ENCODE data around the gene LDLRAD1.
"Not testable (repeated sequence)": the region's sequence is repeated elsewhere in the genome, so short reads cannot be mapped to it uniquely, and the experiment has no call there.

Gene LDLRAD1

DNA sequence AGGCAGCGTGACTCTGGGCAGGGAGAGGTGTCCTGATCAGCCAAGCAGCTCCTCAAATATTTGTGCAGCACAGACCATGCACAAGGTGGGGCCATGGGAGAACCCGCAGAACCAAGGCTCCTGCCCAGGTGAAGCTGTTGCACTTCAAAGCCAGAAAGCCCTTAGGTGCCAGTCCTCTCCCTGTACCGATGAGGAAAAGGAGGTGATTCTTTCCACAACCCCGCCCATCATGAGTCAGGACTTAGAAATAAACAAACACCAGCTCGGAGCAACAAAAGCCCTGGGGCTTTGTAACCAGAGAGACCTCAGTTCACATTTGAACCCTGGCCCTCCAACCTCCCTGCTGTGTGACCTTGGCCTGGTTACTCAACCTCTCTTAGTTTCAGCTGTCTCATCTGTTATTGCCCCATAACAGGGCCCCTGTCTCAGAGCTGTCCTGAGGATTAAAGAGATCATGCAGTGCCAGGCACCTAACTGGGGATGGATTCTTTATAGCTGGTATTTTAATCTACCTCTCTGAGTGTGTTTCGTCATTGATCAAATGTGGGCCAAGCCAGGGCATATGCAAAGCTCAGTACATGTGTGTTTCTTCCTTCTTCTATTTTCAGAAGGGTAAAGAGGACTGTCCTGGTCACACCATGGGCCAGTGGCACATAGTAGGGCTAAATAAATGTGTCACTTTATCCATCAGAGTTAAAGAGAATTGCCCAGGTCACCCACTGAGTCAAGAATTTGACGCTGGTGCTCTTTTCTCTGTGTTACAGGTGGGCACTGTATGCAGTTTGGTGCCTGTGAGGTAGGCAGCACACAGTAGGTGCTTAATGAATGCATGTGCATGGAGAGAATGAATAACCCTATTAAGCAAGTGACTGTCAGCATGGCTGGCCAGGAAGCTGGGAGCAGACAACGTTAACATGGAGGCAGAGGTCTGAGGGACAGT, 1.4 kb downstream of the LDLRAD1 start:
- no peak for DNase-seq

GRCh38 chr1:54014009-54014629, 3.9 kb downstream of the LDLRAD1 start:
- no peak for DNase-seq

DNA sequence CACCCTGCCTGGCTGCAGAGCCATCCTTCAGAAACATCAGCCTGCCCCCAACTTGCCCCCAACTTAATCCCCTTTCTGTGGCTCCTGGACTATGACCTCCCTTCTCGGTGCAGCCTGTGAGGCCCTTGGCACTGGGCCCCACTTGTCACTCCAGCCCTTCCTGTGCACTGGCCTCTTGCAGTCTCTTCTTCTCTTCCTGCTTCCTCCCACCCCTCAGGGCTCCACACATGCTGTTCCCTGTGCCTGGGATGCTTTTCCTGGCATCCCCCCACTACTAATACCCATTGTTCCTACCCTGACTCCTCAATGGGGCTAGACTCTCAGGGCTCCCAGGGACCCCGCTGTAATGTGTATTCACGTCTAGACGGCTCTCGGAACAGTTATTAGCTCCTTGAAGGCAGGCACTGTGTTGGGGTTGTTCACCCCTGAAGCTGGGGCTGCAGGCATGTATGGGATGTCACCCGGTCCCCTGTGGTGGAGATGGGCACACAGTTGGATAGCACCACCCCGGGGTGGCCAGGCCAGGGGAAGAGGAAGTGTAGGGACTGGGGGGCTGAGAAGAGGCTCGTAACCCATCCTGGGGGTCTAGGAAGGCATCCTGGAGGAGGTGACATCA, 4.5 kb downstream of the LDLRAD1 start:
- DNase-seq = no peak

DNA sequence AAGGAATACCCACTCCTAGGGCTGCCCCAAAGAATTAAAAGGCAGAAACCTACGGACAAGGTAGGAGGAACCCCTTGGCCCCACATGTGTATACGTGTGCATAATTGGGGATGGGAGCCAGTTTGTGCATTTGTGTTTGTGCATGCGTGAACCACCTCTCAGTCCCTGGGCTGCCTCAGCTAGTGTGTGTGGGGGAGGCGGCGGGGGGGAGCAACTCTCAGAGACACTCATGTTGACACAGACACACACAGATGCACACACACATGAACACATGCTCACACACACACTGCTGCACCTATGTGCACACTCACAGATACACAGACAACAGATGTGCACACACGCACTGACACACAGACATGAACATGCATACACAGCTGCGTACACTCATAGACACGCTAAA, 5.1 kb downstream of the LDLRAD1 start:
- DNase-seq = no peak

GRCh38 chr1:54012008-54012325, 6.0 kb downstream of the LDLRAD1 start:
- no peak for DNase-seq

DNA sequence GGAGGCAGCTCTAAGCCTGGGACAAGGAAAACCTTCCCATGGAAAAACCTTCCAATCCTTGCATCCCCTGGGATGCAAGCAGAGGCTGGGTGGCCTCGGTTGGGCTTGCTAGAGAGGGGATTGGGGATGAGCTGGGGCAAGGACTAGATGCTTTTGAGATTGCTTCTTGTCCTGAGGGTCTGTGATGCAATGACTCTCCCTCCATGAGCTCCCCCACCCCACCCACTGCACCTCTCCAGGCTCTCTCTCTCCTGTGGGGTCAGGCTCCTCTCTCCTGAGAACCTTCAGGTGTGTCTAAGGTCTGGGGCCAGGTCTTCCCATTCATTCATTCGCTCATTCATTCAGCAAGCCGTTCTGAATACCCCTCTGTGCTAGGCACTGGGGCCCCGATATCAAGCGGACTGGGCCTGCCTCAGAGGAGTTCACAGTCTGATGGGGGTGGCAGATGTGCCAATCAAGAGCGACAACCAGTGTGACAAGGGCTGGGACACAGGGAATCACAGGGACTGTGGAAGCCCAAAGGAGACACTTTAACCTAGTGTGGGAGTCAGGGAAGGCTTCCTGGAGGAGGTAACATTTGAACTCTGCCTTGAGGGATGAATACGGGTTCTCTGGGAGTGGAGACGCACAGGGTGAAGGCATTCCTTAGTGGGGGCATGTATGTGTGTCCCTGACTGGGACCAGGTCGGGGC, 6.5 kb downstream of the LDLRAD1 start:
- no peak for DNase-seq

DNA sequence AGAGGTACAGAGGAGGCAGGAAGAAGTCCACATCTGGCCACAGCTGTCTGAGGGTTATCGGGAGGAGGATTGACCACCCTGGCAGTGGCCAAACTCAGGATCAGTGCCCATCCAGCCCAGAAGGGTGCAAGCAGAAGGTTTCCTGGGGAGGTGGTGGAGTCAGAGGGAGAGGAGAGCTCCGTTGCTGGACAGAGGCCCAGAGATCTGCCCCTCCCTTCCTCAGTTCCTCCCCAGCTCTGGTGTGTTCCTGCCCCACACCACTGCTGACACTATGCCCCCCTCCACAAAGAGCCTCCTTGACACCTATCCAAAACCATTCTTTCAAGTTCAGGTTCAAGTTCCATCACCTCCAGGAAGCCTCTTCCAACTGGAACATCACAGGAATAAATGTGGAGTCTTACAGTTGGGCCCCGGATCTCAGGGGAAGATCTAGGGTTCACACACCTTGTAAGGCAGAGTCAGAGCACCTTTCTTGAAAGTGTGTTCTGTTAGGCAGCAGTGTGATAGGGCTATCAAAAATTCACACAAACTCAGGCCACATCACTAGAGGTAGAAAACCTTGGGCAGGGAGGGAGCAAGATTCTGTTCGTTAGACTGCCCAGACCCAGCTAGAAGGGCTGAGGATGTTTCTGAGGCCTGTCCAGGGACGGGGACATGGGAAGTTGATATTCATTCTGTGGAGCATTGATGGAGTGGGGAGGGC, 7.4 kb downstream of the LDLRAD1 start:
- DNase-seq = no peak

DNA sequence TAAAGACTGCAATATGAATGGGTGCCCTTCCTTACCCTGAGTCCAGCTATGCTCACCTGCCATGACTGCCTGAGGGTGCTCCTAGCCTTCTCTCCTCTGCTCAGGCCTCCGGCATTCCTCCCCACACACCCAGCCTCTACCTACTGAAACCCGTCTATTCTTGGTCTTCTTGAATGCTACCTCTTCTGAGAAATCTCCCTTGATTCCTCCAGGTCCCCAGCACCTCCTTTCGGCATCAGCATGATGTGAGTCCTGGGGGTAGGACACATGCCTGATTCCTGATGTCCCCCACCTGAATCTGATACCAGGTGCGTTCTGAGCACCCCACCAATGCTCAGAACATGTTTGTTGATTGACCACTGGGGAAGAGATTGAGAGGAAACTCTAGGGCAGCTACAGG, 8.6 kb downstream of the LDLRAD1 start:
- DNase-seq = no peak

DNA sequence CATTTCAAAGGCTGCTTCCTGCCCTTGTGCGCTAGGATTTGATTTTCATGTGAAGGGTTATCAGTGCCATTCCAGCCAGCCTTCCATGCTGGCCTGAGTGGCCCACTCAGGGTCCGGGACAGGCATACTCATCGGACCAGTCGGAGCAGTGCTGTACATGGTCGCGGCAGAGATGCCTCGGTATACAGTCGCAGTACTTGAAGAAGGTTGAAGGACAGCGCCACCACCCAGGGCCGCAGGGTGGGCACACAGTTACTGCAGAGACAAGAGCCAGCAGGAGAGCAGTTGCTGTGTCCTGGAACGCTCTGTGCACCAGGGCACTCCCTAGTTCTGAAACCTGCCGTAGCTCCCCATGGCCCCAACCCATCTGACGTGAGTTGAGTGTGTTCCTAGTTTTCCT, 9.1 kb downstream of the LDLRAD1 start:
- no peak for DNase-seq

DNA sequence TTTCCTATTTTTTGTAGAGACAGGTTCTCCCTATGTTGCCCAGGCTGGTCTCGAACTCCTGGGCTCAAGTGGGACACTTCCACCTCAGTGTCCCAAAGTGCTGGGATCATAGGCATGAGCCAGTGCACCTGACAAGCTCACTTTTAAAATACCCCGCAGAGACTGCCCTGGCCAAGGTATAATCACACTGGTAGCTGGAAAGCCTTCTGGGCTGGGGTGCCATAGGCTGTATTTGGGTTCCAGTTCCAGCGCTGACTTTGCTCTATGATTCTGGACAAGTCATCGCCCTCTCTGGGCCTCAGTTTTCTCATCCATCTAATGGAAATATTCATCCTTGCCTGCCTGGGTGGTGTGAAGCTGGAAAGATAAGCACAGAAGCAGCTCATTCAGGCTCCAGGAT, 10.4 kb downstream of the LDLRAD1 start:
- DNase-seq = no peak

GRCh38 chr1:54006508-54006907, 11.5 kb downstream of the LDLRAD1 start:
- DNase-seq = no peak

GRCh38 chr1:54004481-54005049, 13.4 kb downstream of the LDLRAD1 start:
- no peak for DNase-seq

DNA sequence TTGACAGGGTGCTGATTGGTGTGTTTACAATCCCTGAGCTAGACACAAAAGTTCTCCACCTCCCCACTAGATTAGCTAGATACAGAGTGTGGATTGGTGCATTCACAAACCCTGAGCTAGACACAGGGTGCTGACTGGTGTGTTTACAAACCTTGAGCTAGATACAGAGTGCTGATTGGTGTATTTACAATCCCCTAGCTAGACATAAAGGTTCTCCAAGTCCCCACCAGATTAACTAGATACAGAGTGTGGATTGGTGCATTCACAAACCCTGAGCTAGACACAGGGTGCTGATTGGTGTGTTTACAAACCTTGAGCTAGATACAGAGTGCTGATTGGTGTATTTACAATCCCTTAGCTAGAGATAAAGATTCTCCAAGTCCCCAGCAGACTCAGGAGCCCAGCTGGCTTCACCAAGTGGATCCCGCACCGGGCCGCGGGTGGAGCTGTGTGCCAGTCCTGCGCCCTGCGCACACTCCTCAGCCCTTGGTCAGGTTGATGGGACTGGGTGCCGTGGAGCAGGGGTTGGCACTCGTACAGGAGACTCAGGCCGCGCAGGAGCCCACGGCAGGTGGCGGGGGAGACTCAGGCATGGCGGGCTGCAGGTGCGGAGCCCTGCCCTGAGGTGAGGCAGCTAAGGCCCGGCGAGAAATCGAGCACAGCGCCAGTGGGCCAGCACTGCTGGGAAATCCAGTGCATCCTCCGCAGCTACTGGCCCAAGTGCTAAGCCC, 14.1 kb downstream of the LDLRAD1 start:
- DNase-seq = not testable (repeated sequence)

DNA sequence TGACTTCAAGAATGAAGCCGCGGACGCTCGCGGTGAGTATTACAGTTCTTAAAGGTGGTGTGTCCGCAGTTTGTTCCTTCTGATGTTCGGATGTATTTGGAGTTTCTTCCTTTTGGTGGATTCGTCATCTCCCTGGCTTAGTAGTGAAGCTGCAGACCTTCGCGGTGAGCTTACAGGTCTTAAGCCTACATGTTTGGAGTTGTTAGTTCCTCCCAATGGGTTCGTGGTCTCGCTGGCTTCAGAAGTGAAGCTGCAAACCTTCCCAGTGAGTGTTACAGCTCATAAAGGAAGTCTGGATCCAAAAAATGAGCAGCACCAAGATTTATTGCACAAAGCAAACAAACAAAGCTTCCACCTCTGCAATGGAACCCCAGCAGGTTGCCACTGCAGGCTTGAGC, 14.7 kb downstream of the LDLRAD1 start:
- no peak for DNase-seq

DNA sequence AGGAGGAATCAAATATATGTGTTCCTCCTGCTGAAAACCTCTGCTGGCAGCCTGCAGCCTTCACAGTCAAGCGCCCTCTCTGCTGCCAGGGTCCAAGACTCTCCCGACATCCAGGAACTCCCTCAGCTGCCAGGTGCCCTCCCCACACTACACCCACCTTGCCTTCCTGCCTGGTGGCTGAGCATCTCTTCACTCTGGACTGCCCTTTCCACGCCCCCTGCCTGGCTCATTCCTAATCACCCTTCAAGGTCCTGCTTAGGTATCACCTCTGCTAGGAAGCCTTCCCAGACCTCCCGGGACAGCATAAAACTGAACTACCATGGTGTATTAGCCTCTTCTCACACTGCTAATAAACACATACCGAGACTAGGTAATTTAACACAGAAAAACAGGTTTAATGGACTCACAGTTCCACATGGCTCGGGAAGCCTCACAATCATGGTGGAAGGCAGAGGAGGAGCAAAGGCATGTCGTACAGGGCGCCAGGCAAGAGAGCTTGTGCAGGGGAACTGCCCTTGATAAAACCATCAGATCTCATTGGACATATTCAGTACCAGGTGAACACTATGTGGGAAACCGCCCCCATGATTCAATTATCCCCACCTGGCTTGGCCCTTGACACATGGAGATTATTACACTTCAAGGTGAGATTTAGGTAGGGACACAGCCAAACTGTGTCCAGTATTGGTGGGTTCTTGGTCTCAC, 15.3 kb downstream of the LDLRAD1 start:
- DNase-seq = no peak

DNA sequence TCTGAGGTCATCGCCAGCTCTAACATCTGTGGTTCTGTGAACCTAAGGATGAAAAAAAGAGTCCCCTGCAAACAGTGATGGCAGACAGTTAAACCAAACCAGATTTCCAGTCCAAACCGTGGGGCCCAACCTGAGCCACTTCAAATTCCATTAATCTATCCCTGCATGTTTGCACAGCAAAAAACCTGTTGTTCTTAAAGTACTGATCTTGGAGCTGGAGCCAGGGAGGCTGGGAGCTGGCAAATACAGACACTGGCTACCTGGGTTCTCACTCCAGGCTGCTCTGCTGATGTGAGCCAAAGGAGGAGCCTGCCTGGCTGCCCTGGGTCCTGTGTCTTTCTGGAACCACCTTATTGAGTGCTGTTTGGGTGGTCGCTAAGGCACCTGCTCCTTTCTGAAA, 16.4 kb downstream of the LDLRAD1 start:
- no peak for DNase-seq

- no peak for DNase-seq
Observed at GRCh38 chr1:53999920-54000319, 18.1 kb downstream of the LDLRAD1 start.

DNA sequence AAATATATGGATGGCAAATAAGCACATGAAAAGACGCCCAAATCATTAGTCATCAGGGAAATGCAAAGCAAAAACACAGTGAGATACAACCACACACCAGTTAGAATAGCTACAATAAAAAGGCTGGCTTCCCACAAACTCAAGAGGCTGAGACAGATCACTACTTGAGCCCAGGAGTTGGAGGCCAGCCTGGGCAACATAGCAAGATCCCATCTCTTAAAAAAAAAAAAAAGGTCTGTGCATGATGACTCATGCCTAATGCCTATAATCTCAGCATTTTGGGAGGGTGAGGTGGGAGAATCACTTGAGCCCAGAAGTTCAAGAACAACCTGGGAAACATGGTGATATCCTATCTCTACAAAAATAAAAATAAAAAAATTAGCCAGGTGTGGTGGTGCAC, 19.8 kb downstream of the LDLRAD1 start:
- no peak for DNase-seq

- no peak for DNase-seq
Observed at GRCh38 chr1:53995683-53996082, 22.3 kb downstream of the LDLRAD1 start.

DNA sequence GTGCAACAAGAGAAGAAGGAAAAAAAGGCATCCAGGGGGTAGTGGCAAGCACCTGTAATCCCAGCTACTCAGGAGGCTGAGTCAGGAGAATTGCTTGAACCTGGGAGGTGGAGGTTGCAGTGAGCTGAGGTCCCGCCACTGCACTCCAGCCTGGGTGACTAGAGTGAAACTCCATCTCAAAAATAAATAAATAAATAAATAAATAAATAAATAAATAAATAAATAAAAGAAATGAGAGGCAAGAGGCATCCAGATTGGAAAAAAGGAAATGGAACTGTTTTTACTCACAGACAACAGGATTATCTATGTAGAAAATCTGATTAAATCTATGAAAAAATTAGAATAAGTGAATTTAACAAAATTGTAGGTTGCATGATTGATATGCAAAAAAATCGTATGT, 23.5 kb downstream of the LDLRAD1 start:
- DNase-seq = not testable (repeated sequence)

Measured in KG1 (cell line).